Suprapubic skin (tissue), 4 donors: ENCODE measurements around the gene RABGGTA. TPM values are rescaled to one million over a fixed set of nuclear protein-coding genes. Genes with fewer than 3 reads are reported as not detected.

Experiments used
- DNase-seq, 2 donors: peaks; one replicate each; pipeline ENCODE4 v3.0.0-alpha.2; 2019; ENCODE audit warnings: low spot score in 2 of 2
- H3K27ac ChIP-seq: fragments of 200-600 bp; sonication (generic); one replicate; pipeline ENCODE4 v1.5.1; 2019
- H3K27me3 ChIP-seq: fragments of 200-600 bp; sonication (generic); one replicate; pipeline ENCODE4 v1.5.1; 2019
- H3K36me3 ChIP-seq: fragments of 200-600 bp; sonication (generic); one replicate; pipeline ENCODE4 v1.5.1; 2019
- H3K4me1 ChIP-seq: fragments of 200-600 bp; sonication (generic); one replicate; pipeline ENCODE4 v1.5.1; 2019
- H3K4me3 ChIP-seq: fragments of 200-600 bp; sonication (generic); one replicate; pipeline ENCODE4 v1.5.1; 2019; ENCODE audit warnings: mild to moderate bottlenecking
- H3K9me3 ChIP-seq: fragments of 200-600 bp; sonication (generic); one replicate; pipeline ENCODE4 v1.5.1; 2019
- EP300 ChIP-seq: sonication (generic); formaldehyde crosslinking; IDR thresholded peaks from one replicate; pipeline ENCODE4 v1.6.1; 2017; ENCODE audit warnings: antibody characterized with exemption
- POLR2A ChIP-seq, 2 donors: fragments of 450-650 bp; IDR thresholded peaks; one replicate each; pipeline ENCODE4 v1.6.1; 2017; ENCODE audit warnings: antibody characterized with exemption in 2 of 2, mild to moderate bottlenecking in 2 of 2, moderate library complexity in 2 of 2
- POLR2AphosphoS5 ChIP-seq, 3 donors: sonication (generic); formaldehyde crosslinking; IDR thresholded peaks; one replicate each; pipeline ENCODE4 v1.6.1; 2017; ENCODE audit warnings: antibody characterized with exemption in 3 of 3
- WGBS: methylation state at CpG from one replicate; pipeline ENCODE4 v1.1.5; 2018; 5-methylcytosine and 5-hydroxymethylcytosine counted together
- total RNA-seq, 4 donors: library from RNA; depleted of rRNA; stranded (reverse); fragments of >200 nt; gene quantifications; one replicate each; pipeline ENCODE4 v1.1.0, GENCODE V29; 2016
- TF ChIP-seq, protein P1 (sequence below), 2 donors: fragments of 200-600 bp in 1 of 2; fragments of 450-650 bp in 1 of 2; sonication (generic) in 1 of 2; IDR thresholded peaks; one replicate each; pipeline ENCODE4 v1.5.1; 2016 to 2019; ENCODE audit warnings: antibody characterized with exemption in 2 of 2, mild to moderate bottlenecking in 1 of 2, moderate library complexity in 1 of 2

RABGGTA gene
- total RNA-seq, 4 donors from 2014 or later = 50.4 to 65.9 (median 53.1) TPM

DNA sequence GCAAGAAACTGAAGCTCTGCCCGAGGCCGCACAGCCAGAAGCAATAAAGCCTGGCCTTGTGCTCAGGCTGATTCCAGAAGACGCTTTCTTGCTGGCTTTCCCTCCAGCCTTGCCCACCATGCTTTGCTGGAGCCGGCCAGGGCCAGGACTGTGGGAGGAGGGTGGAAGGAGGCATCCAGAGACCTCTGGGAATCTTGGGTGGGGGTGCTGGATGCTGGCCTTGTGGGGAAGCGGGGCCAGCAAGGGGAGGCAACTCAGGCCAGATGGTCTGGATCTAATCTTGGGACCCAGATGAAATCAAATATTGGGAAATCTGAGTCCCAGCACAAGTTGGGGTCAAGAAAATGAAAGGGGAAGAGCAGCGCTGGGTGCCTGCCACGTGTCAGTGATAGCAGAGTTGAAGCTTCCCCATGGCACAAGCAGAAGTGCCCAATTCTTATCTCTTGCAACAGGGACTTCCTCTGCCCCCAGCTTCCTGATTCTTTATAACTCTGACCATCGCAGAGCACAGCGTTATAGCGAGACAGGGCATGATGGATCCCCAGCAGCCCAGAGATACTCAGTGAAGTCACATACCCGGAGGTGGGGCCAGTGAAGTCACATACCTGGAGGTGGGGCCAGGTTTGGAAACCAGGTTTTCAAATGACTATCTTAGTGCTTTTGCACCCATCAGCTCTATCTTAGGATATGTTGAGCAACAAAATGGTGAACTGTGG is 6.4 kb upstream of the RABGGTA start:
- DNase-seq = no peak
- peak overlapping the region; percentile 31 for H3K27ac ChIP-seq
- TF ChIP-seq EP300 (no peak), POLR2A (IDR thresholded peaks at IDR 0.05) (no peak), POLR2AphosphoS5 (IDR thresholded peaks at IDR 0.05) (no peak)
- TF ChIP-seq, protein P1, sequence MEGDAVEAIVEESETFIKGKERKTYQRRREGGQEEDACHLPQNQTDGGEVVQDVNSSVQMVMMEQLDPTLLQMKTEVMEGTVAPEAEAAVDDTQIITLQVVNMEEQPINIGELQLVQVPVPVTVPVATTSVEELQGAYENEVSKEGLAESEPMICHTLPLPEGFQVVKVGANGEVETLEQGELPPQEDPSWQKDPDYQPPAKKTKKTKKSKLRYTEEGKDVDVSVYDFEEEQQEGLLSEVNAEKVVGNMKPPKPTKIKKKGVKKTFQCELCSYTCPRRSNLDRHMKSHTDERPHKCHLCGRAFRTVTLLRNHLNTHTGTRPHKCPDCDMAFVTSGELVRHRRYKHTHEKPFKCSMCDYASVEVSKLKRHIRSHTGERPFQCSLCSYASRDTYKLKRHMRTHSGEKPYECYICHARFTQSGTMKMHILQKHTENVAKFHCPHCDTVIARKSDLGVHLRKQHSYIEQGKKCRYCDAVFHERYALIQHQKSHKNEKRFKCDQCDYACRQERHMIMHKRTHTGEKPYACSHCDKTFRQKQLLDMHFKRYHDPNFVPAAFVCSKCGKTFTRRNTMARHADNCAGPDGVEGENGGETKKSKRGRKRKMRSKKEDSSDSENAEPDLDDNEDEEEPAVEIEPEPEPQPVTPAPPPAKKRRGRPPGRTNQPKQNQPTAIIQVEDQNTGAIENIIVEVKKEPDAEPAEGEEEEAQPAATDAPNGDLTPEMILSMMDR (IDR thresholded peaks at IDR 0.05) = no peak
- H3K36me3 ChIP-seq = no peaks in the 10 kb centered on the region
- WGBS = 67% methylated on average over 11 of the region's 11 CpGs
- H3K27me3 ChIP-seq = no peaks in the 10 kb centered on the region
- peaks cover 63% of the 10 kb centered on the region for H3K4me1 ChIP-seq
- H3K4me3 ChIP-seq = no peak overlapping the region
- no peaks in the 10 kb centered on the region for H3K9me3 ChIP-seq

GRCh38 chr14:24277071-24277470 is 5.7 kb upstream of the RABGGTA start:
- H3K27ac ChIP-seq = no peak overlapping the region
- H3K27me3 ChIP-seq = no peaks in the 10 kb centered on the region
- WGBS = 85% methylated on average over 6 of the region's 6 CpGs
- H3K4me1 ChIP-seq = peaks cover 70% of the 10 kb centered on the region
- H3K36me3 ChIP-seq = no peaks in the 10 kb centered on the region
- TF ChIP-seq EP300 = no peak
- no peak for TF ChIP-seq POLR2AphosphoS5 (IDR thresholded peaks at IDR 0.05)
- TF ChIP-seq, protein P1 (IDR thresholded peaks at IDR 0.05) = no peak
- no peak for TF ChIP-seq POLR2A (IDR thresholded peaks at IDR 0.05)
- H3K9me3 ChIP-seq = no peaks in the 10 kb centered on the region
- no peak overlapping the region for H3K4me3 ChIP-seq
- no peak for DNase-seq

- H3K27me3 ChIP-seq = no peaks in the 10 kb centered on the region
- peaks cover 60% of the 10 kb centered on the region for H3K4me1 ChIP-seq
- peak overlapping the region; percentile 68 for H3K27ac ChIP-seq
- DNase-seq = no peak
- WGBS = 49% methylated on average over 3 of the region's 3 CpGs
- peaks cover 6% of the 10 kb centered on the region for H3K36me3 ChIP-seq
- no peaks in the 10 kb centered on the region for H3K9me3 ChIP-seq
- no peak overlapping the region for H3K4me3 ChIP-seq
- TF ChIP-seq EP300 (no peak), POLR2AphosphoS5 (IDR thresholded peaks at IDR 0.05) (peak in 1 of 3 donors; percentile 56)
- TF ChIP-seq, protein P1 (IDR thresholded peaks at IDR 0.05) = no peak
These were observed 2.7 kb upstream of the RABGGTA start for GRCh38 chr14:24274101-24274543.

- Histone ChIP-seq H3K27me3 (no peaks in the 10 kb centered on the region), H3K36me3 (peaks cover 12% of the 10 kb centered on the region), H3K27ac (peak overlapping the region; percentile 68), H3K9me3 (no peaks in the 10 kb centered on the region), H3K4me1 (peaks cover 54% of the 10 kb centered on the region), H3K4me3 (no peak overlapping the region)
- WGBS = 44% methylated on average over 3 of the region's 3 CpGs
- TF ChIP-seq POLR2AphosphoS5 (IDR thresholded peaks at IDR 0.05) = no peak
- TF ChIP-seq, protein P1 (IDR thresholded peaks at IDR 0.05) = no peak
- no peak for TF ChIP-seq POLR2A (IDR thresholded peaks at IDR 0.05)
- TF ChIP-seq EP300 = no peak
- no peak for DNase-seq
These were observed 2.1 kb upstream of the RABGGTA start for GRCh38 chr14:24273422-24273998.

DNA sequence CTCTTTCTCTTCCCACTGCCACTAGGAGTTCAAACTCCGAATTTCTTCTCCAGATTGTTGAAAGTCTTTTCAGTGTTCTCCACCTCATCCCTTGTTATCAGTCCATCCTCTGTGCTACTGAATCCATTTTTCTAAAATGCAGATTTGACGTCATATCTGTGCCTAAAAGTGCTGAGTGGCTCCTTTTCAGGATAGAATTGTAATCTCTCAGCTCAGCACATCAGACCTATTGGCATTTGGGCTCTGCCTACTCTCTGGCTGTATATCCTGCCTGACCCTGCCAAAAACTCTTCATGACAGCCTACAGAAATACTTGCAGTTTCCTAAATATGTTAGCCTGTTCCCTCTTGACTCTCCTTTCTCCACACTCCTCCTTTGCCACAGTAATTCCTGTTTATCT is 1.1 kb upstream of the RABGGTA start:
- H3K4me3 ChIP-seq = no peak overlapping the region
- peak overlapping the region; percentile 18 for H3K27ac ChIP-seq
- peaks cover 44% of the 10 kb centered on the region for H3K4me1 ChIP-seq
- no peaks in the 10 kb centered on the region for H3K9me3 ChIP-seq
- TF ChIP-seq, protein P1 (IDR thresholded peaks at IDR 0.05) = no peak
- TF ChIP-seq EP300 (no peak), POLR2A (IDR thresholded peaks at IDR 0.05) (no peak), POLR2AphosphoS5 (IDR thresholded peaks at IDR 0.05) (no peak)
- peaks cover 23% of the 10 kb centered on the region for H3K36me3 ChIP-seq
- no peak for DNase-seq
- H3K27me3 ChIP-seq = no peaks in the 10 kb centered on the region
- 68% methylated on average over 2 of the region's 2 CpGs for WGBS
